ENCODE data around the gene LONP2. TPM values are rescaled to one million over a fixed set of nuclear protein-coding genes. Genes with fewer than 3 reads are reported as not detected.

LONP2 gene
- total and polyA plus RNA-seq, 2 of the 13 experiments (the other 11 are each of a cell fraction or from before 2014, with no cell fraction given), result 39.2 to 63.3 TPM

DNA sequence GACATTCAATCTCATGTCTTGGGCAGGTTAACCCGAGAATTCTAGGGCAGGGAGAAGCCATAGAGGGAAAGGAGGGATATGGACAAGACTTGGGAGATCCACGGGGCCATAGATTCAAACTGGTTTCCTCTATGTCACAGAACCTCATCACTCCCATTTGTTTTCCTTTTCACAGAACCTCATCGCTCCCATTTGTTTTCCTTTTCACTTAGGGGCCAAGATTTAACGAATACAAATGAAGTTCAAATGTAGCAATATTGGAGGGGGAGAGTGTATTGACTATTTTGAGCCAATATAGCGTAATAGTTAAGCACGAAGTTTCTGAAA, 39.3 kb upstream of the LONP2 start (continued):
- TF ChIP-seq, protein P1, sequence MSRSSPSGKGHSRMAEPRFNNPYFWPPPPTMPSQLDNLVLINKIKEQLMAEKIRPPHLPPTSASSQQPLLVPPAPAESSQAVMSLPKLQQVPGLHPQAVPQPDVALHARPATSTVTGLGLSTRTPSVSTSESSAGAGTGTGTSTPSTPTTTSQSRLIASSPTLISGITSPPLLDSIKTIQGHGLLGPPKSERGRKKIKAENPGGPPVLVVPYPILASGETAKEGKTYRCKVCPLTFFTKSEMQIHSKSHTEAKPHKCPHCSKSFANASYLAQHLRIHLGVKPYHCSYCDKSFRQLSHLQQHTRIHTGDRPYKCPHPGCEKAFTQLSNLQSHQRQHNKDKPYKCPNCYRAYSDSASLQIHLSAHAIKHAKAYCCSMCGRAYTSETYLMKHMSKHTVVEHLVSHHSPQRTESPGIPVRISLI (CRISPR knock-in tag; IDR thresholded peaks at IDR 0.05; ENCODE audit: borderline replicate concordance), result no peak
- TF ChIP-seq ZNF20 (CRISPR knock-in tag; IDR thresholded peaks at IDR 0.05), result 0 out of 2 replicates have a peak, but pooled peaks have one; percentile 47
- 0 out of 2 replicates have a peak, but pooled peaks have one; percentile 5 for TF ChIP-seq ZNF749 (CRISPR knock-in tag; IDR thresholded peaks at IDR 0.05; ENCODE audit: borderline replicate concordance)
- TF ChIP-seq, protein P2, sequence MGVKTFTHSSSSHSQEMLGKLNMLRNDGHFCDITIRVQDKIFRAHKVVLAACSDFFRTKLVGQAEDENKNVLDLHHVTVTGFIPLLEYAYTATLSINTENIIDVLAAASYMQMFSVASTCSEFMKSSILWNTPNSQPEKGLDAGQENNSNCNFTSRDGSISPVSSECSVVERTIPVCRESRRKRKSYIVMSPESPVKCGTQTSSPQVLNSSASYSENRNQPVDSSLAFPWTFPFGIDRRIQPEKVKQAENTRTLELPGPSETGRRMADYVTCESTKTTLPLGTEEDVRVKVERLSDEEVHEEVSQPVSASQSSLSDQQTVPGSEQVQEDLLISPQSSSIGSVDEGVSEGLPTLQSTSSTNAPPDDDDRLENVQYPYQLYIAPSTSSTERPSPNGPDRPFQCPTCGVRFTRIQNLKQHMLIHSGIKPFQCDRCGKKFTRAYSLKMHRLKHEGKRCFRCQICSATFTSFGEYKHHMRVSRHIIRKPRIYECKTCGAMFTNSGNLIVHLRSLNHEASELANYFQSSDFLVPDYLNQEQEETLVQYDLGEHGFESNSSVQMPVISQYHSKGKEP (CRISPR knock-in tag; IDR thresholded peaks at IDR 0.05), result no peak
- TF ChIP-seq, protein P3, sequence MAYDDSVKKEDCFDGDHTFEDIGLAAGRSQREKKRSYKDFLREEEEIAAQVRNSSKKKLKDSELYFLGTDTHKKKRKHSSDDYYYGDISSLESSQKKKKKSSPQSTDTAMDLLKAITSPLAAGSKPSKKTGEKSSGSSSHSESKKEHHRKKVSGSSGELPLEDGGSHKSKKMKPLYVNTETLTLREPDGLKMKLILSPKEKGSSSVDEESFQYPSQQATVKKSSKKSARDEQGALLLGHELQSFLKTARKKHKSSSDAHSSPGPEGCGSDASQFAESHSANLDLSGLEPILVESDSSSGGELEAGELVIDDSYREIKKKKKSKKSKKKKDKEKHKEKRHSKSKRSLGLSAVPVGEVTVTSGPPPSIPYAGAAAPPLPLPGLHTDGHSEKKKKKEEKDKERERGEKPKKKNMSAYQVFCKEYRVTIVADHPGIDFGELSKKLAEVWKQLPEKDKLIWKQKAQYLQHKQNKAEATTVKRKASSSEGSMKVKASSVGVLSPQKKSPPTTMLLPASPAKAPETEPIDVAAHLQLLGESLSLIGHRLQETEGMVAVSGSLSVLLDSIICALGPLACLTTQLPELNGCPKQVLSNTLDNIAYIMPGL (CRISPR knock-in tag; IDR thresholded peaks at IDR 0.05; ENCODE audit: borderline replicate concordance in 1 of 2, low read depth in 1 of 2), result 0 out of 4 replicates have a peak, but pooled peaks of 1 of the 2 experiments have one; percentile 4
- TF ChIP-seq PAF1 (CRISPR knock-in tag; IDR thresholded peaks at IDR 0.05), result no peak
- TF ChIP-seq ZFP41 (CRISPR knock-in tag; IDR thresholded peaks at IDR 0.05; ENCODE audit: borderline replicate concordance), result no peak
- TF ChIP-seq, protein P4, sequence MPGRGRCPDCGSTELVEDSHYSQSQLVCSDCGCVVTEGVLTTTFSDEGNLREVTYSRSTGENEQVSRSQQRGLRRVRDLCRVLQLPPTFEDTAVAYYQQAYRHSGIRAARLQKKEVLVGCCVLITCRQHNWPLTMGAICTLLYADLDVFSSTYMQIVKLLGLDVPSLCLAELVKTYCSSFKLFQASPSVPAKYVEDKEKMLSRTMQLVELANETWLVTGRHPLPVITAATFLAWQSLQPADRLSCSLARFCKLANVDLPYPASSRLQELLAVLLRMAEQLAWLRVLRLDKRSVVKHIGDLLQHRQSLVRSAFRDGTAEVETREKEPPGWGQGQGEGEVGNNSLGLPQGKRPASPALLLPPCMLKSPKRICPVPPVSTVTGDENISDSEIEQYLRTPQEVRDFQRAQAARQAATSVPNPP (CRISPR knock-in tag; IDR thresholded peaks at IDR 0.05), result peak; percentile 39; the same call in 1 of the 2 replicates
- 0 out of 2 replicates have a peak, but pooled peaks have one; percentile 15 for TF ChIP-seq SAFB2 (CRISPR knock-in tag; IDR thresholded peaks at IDR 0.05; ENCODE audit: borderline replicate concordance, low read depth)
- TF ChIP-seq ATF7-NPFF (CRISPR knock-in tag; IDR thresholded peaks at IDR 0.05; ENCODE audit: low read depth), result peak; percentile 20; the same call in 1 of the 2 replicates
- TF ChIP-seq, protein P5, sequence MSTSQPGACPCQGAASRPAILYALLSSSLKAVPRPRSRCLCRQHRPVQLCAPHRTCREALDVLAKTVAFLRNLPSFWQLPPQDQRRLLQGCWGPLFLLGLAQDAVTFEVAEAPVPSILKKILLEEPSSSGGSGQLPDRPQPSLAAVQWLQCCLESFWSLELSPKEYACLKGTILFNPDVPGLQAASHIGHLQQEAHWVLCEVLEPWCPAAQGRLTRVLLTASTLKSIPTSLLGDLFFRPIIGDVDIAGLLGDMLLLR (CRISPR knock-in tag; IDR thresholded peaks at IDR 0.05), result no peak
- TF ChIP-seq PHF8 (CRISPR knock-in tag; IDR thresholded peaks at IDR 0.05), result peak; percentile 34; the same call in 1 of the 2 replicates
- TF ChIP-seq, protein P6, sequence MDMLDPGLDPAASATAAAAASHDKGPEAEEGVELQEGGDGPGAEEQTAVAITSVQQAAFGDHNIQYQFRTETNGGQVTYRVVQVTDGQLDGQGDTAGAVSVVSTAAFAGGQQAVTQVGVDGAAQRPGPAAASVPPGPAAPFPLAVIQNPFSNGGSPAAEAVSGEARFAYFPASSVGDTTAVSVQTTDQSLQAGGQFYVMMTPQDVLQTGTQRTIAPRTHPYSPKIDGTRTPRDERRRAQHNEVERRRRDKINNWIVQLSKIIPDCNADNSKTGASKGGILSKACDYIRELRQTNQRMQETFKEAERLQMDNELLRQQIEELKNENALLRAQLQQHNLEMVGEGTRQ (IDR thresholded peaks at IDR 0.05; ENCODE audit: low read depth, low read length), result no peak
- TF ChIP-seq, protein P6 (CRISPR knock-in tag; IDR thresholded peaks at IDR 0.05; ENCODE audit: borderline replicate concordance), result no peak
- no peak for TF ChIP-seq ZBTB38 (CRISPR knock-in tag; IDR thresholded peaks at IDR 0.05)
- TF ChIP-seq ZNF350 (CRISPR knock-in tag; IDR thresholded peaks at IDR 0.05; ENCODE audit: borderline replicate concordance, low read depth), result no peak
- no peak for TF ChIP-seq ZFP62 (CRISPR knock-in tag; IDR thresholded peaks at IDR 0.05)
- TF ChIP-seq ZNF136 (CRISPR knock-in tag; IDR thresholded peaks at IDR 0.05; ENCODE audit: low read depth), result 0 out of 2 replicates have a peak, but pooled peaks have one; percentile 4
- TF ChIP-seq CC2D1A (CRISPR knock-in tag; IDR thresholded peaks at IDR 0.05), result no peak
- no peak for TF ChIP-seq MTF2 (CRISPR knock-in tag; IDR thresholded peaks at IDR 0.05; ENCODE audit: borderline replicate concordance)
- 0 out of 2 replicates have a peak, but pooled peaks have one; percentile 14 for TF ChIP-seq ZNF713 (CRISPR knock-in tag; IDR thresholded peaks at IDR 0.05)
